Central memory CD8-positive, alpha-beta T cell (primary cell): ENCODE results near the gene ASPM.
"Not testable (repeated sequence)": the region's sequence is repeated elsewhere in the genome, so short reads cannot be mapped to it uniquely, and the experiment has no call there.

Source experiments
- ATAC-seq: fragments of 150-1000 bp; cut with Tn5 transposase; replicated peaks from 2 replicates; pipeline ENCODE4 v1.10.0; 2022; ENCODE audit warnings: mild to moderate bottlenecking, moderate FRiP score, moderate number of reproducible peaks; ENCODE audit not compliant: poor library complexity, severe bottlenecking; ENCODE audit errors: extremely low read depth
- DNase-seq, 2 donors: peaks; one replicate each; pipeline ENCODE4 v3.0.0; 2021; ENCODE audit warnings: low spot score in 2 of 2
- H3K27ac Mint-ChIP-seq: one replicate; pipeline ENCODE4 v1.8.0; 2022; ENCODE audit warnings: low read depth, mild to moderate bottlenecking, moderate library complexity, mixed read lengths
- H3K27me3 Mint-ChIP-seq: one replicate; pipeline ENCODE4 v1.8.0; 2022; ENCODE audit warnings: mixed read lengths
- H3K36me3 Mint-ChIP-seq: one replicate; pipeline ENCODE4 v1.8.0; 2022; ENCODE audit warnings: mild to moderate bottlenecking, moderate library complexity, mixed read lengths; ENCODE audit not compliant: insufficient read depth
- H3K4me1 Mint-ChIP-seq: one replicate; pipeline ENCODE4 v1.8.0; 2022; ENCODE audit warnings: mixed read lengths
- H3K4me3 Mint-ChIP-seq: one replicate; pipeline ENCODE4 v1.8.0; 2022; ENCODE audit warnings: mild to moderate bottlenecking, moderate library complexity, mixed read lengths
- H3K9me3 Mint-ChIP-seq: one replicate; pipeline ENCODE4 v1.8.0; 2022; ENCODE audit warnings: mixed read lengths

Gene ASPM

GRCh38 chr1:197130677-197131304, 15.7 kb downstream of the ASPM start:
- Mint-ChIP-seq H3K27me3 (no peaks in the 10 kb centered on the region), H3K27ac (no peak overlapping the region), H3K36me3 (peaks cover 10% of the 10 kb centered on the region), H3K4me3 (no peak overlapping the region), H3K9me3 (no peaks in the 10 kb centered on the region), H3K4me1 (peaks cover 6% of the 10 kb centered on the region)
- no peak for DNase-seq
- ATAC-seq: no peak

- Mint-ChIP-seq H3K27me3 (no peaks in the 10 kb centered on the region), H3K9me3 (peaks cover 6% of the 10 kb centered on the region), H3K36me3 (peaks cover 7% of the 10 kb centered on the region), H3K27ac (no peak overlapping the region), H3K4me3 (no peak overlapping the region), H3K4me1 (peaks cover 6% of the 10 kb centered on the region)
- ATAC-seq (no peak), DNase-seq (no peak)
Measured at GRCh38 chr1:197129698-197130097, 16.8 kb downstream of the ASPM start.

GRCh38 chr1:197127246-197127912, 19.1 kb downstream of the ASPM start:
- Mint-ChIP-seq H3K27ac (no peak overlapping the region), H3K27me3 (no peaks in the 10 kb centered on the region), H3K9me3 (peaks cover 6% of the 10 kb centered on the region), H3K36me3 (peaks cover 8% of the 10 kb centered on the region), H3K4me1 (peaks cover 6% of the 10 kb centered on the region), H3K4me3 (no peak overlapping the region)
- no peak for ATAC-seq
- no peak for DNase-seq

- Mint-ChIP-seq H3K36me3 (peaks cover 9% of the 10 kb centered on the region), H3K4me3 (no peak overlapping the region), H3K27me3 (no peaks in the 10 kb centered on the region), H3K27ac (no peak overlapping the region), H3K9me3 (peaks cover 6% of the 10 kb centered on the region), H3K4me1 (peaks cover 6% of the 10 kb centered on the region)
- ATAC-seq (no peak), DNase-seq (no peak)
Measured at GRCh38 chr1:197126691-197127090, 19.8 kb downstream of the ASPM start.

- peaks cover 7% of the 10 kb centered on the region for H3K36me3 Mint-ChIP-seq
- DNase-seq: no peak
- H3K27ac Mint-ChIP-seq: no peak overlapping the region
- H3K4me1 Mint-ChIP-seq: peaks cover under 1% of the 10 kb centered on the region
- no peak overlapping the region for H3K4me3 Mint-ChIP-seq
- no peaks in the 10 kb centered on the region for H3K27me3 Mint-ChIP-seq
- ATAC-seq: no peak
- H3K9me3 Mint-ChIP-seq: peaks cover 6% of the 10 kb centered on the region
Measured at GRCh38 chr1:197124376-197124775, 22.1 kb downstream of the ASPM start.

- Mint-ChIP-seq H3K27ac (no peak overlapping the region), H3K36me3 (peaks cover 4% of the 10 kb centered on the region), H3K27me3 (no peaks in the 10 kb centered on the region), H3K4me1 (no peaks in the 10 kb centered on the region), H3K9me3 (peaks cover 6% of the 10 kb centered on the region), H3K4me3 (no peak overlapping the region)
- ATAC-seq (no peak), DNase-seq (no peak)
Measured at GRCh38 chr1:197116156-197116555, 30.3 kb downstream of the ASPM start.

GRCh38 chr1:197106869-197107268, 39.6 kb downstream of the ASPM start:
- no peak for DNase-seq
- Mint-ChIP-seq H3K4me3 (no peak overlapping the region), H3K27ac (no peak overlapping the region), H3K9me3 (no peaks in the 10 kb centered on the region), H3K4me1 (peaks cover 3% of the 10 kb centered on the region), H3K36me3 (peaks cover 3% of the 10 kb centered on the region), H3K27me3 (no peaks in the 10 kb centered on the region)
- no peak for ATAC-seq

GRCh38 chr1:197103300-197103699, 43.2 kb downstream of the ASPM start:
- no peak for DNase-seq
- H3K27ac Mint-ChIP-seq: no peak overlapping the region
- peaks cover 18% of the 10 kb centered on the region for H3K4me1 Mint-ChIP-seq
- H3K36me3 Mint-ChIP-seq: peaks cover 3% of the 10 kb centered on the region
- H3K9me3 Mint-ChIP-seq: no peaks in the 10 kb centered on the region
- ATAC-seq: no peak
- no peaks in the 10 kb centered on the region for H3K27me3 Mint-ChIP-seq
- no peak overlapping the region for H3K4me3 Mint-ChIP-seq

- ATAC-seq (no peak), DNase-seq (no peak)
- no peak overlapping the region for H3K4me3 Mint-ChIP-seq
- no peaks in the 10 kb centered on the region for H3K27me3 Mint-ChIP-seq
- peaks cover 3% of the 10 kb centered on the region for H3K36me3 Mint-ChIP-seq
- no peak overlapping the region for H3K27ac Mint-ChIP-seq
- peaks cover 18% of the 10 kb centered on the region for H3K4me1 Mint-ChIP-seq
- no peaks in the 10 kb centered on the region for H3K9me3 Mint-ChIP-seq
Measured at GRCh38 chr1:197101978-197102377, 44.5 kb downstream of the ASPM start.

- Mint-ChIP-seq H3K27me3 (no peaks in the 10 kb centered on the region), H3K4me1 (peaks cover 18% of the 10 kb centered on the region), H3K9me3 (no peaks in the 10 kb centered on the region), H3K27ac (no peak overlapping the region), H3K36me3 (peaks cover 3% of the 10 kb centered on the region), H3K4me3 (no peak overlapping the region)
- DNase-seq (no peak), ATAC-seq (no peak)
Measured at GRCh38 chr1:197100677-197101076, 45.8 kb downstream of the ASPM start.

- DNase-seq: no peak
- no peaks in the 10 kb centered on the region for H3K27me3 Mint-ChIP-seq
- ATAC-seq: no peak
- H3K36me3 Mint-ChIP-seq: peaks cover 1% of the 10 kb centered on the region
- H3K9me3 Mint-ChIP-seq: no peaks in the 10 kb centered on the region
- H3K4me1 Mint-ChIP-seq: peaks cover 18% of the 10 kb centered on the region
- no peak overlapping the region for H3K27ac Mint-ChIP-seq
- no peak overlapping the region for H3K4me3 Mint-ChIP-seq
Measured at GRCh38 chr1:197099444-197099843, 47.0 kb downstream of the ASPM start.

- H3K27ac Mint-ChIP-seq, H3K27me3 Mint-ChIP-seq, H3K9me3 Mint-ChIP-seq, DNase-seq, ATAC-seq, H3K36me3 Mint-ChIP-seq, H3K4me3 Mint-ChIP-seq: not testable (repeated sequence)
- H3K4me1 Mint-ChIP-seq: peaks cover 17% of the 10 kb centered on the region
Measured at GRCh38 chr1:197096971-197097370, 49.5 kb downstream of the ASPM start.

GRCh38 chr1:197096137-197096536, 50.3 kb downstream of the ASPM start:
- Mint-ChIP-seq H3K27me3 (no peaks in the 10 kb centered on the region), H3K27ac (no peak overlapping the region), H3K9me3 (no peaks in the 10 kb centered on the region), H3K4me3 (no peak overlapping the region), H3K4me1 (peaks cover 8% of the 10 kb centered on the region), H3K36me3 (peaks cover 2% of the 10 kb centered on the region)
- ATAC-seq (no peak), DNase-seq (no peak)
